Prostate gland (tissue), 2 donors: ENCODE results near the gene DNAH12. TPM values are rescaled to one million over a fixed set of nuclear protein-coding genes. Genes with fewer than 3 reads are reported as not detected.
"Not testable (repeated sequence)": the region's sequence is repeated elsewhere in the genome, so short reads cannot be mapped to it uniquely, and the experiment has no call there.

Experiments
- DNase-seq: peaks from one replicate; pipeline ENCODE4 v3.0.0-alpha.2; 2019; ENCODE audit warnings: low spot score
- H3K27ac ChIP-seq, 2 donors: fragments of 200-600 bp; sonication (generic); 2 replicates each; pipeline ENCODE4 v1.5.1; 2017 to 2019
- H3K27me3 ChIP-seq: fragments of 200-600 bp; sonication (generic); replicated peaks from 2 replicates; pipeline ENCODE4 v1.5.1; 2019; ENCODE audit not compliant: insufficient read depth
- H3K36me3 ChIP-seq, 2 donors: fragments of 200-600 bp; sonication (generic); 1 replicate in 1 of 2; 2 replicates in 1 of 2; pipeline versions ENCODE4 v1.5.1 to v1.8.1; 2017 to 2019
- H3K4me1 ChIP-seq: fragments of 200-600 bp; sonication (generic); replicated peaks from 2 replicates; pipeline ENCODE4 v1.5.1; 2019
- H3K4me3 ChIP-seq, 2 donors: fragments of 200-600 bp; sonication (generic); 2 replicates each; pipeline ENCODE4 v1.5.1; 2017 to 2019
- H3K9me3 ChIP-seq: fragments of 200-600 bp; sonication (generic); 2 replicates; pipeline ENCODE4 v1.5.1; 2017
- CTCF ChIP-seq, 4 experiments: fragments of 200-600 bp in 2 of 4; fragments of 450-650 bp in 2 of 4; sonication (generic) in 2 of 4; IDR thresholded peaks; 1 replicate in 3 of 4; 2 replicates in 1 of 4; pipeline ENCODE4 v1.5.1; 2016 to 2019; ENCODE audit warnings: antibody characterized with exemption in 4 of 4, mild to moderate bottlenecking in 2 of 4, moderate library complexity in 2 of 4
- POLR2A ChIP-seq: fragments of 450-650 bp; IDR thresholded peaks from one replicate; pipeline ENCODE4 v1.6.1; 2016; ENCODE audit warnings: antibody characterized with exemption, mild to moderate bottlenecking
- POLR2AphosphoS5 ChIP-seq: sonication (generic); formaldehyde crosslinking; IDR thresholded peaks from one replicate; pipeline ENCODE4 v1.6.1; 2017; ENCODE audit warnings: antibody characterized with exemption
- WGBS: methylation state at CpG from one replicate; pipeline ENCODE4 v1.1.5; 2018; 5-methylcytosine and 5-hydroxymethylcytosine counted together
- intact Hi-C: fragments of 100-400 bp; cut with DNase I; formaldehyde crosslinking; loops from one replicate; pipeline ENCODE4 v1.14.2; 2022
- total RNA-seq, 2 donors: library from RNA; depleted of rRNA; stranded (reverse); fragments of >200 nt; gene quantifications; one replicate each; pipeline ENCODE4 v1.1.0, GENCODE V29; 2016

The DNAH12 gene
- total RNA-seq, 2 donors from 2014 or later: 0.05 to 1.8 TPM

GRCh38 chr3:57484563-57484962 is 59.6 kb downstream of the DNAH12 start:
- no peak overlapping the region for H3K4me3 ChIP-seq
- no peaks in the 10 kb centered on the region for H3K4me1 ChIP-seq
- H3K27ac ChIP-seq: no peak overlapping the region
- TF ChIP-seq POLR2AphosphoS5 (no peak), CTCF (IDR thresholded peaks at IDR 0.05) (no peak), POLR2A (no peak)
- intact Hi-C loops: no loop called here
- no peaks in the 10 kb centered on the region for H3K36me3 ChIP-seq
- H3K9me3 ChIP-seq: no peaks in the 10 kb centered on the region
- 38% methylated on average over 1 of the region's 1 CpG for WGBS
- no peaks in the 10 kb centered on the region for H3K27me3 ChIP-seq
- DNase-seq: no peak

- 89% methylated on average over 13 of the region's 13 CpGs for WGBS
- H3K4me1 ChIP-seq, H3K27ac ChIP-seq, H3K9me3 ChIP-seq, H3K27me3 ChIP-seq, intact Hi-C loops, H3K36me3 ChIP-seq, H3K4me3 ChIP-seq, DNase-seq: not testable (repeated sequence)
These were observed 67.0 kb downstream of the DNAH12 start for GRCh38 chr3:57477193-57477592.

GRCh38 chr3:57464801-57465200 is 79.3 kb downstream of the DNAH12 start:
- H3K4me3 ChIP-seq: no peak overlapping the region
- no peak for DNase-seq
- no peaks in the 10 kb centered on the region for H3K36me3 ChIP-seq
- H3K27me3 ChIP-seq: no peaks in the 10 kb centered on the region
- no peaks in the 10 kb centered on the region for H3K9me3 ChIP-seq
- WGBS: 61% methylated on average over 4 of the region's 4 CpGs
- intact Hi-C loops: no loop called here
- no peaks in the 10 kb centered on the region for H3K4me1 ChIP-seq
- no peak for TF ChIP-seq CTCF (IDR thresholded peaks at IDR 0.05)
- TF ChIP-seq POLR2A: no peak
- TF ChIP-seq POLR2AphosphoS5: no peak
- no peak overlapping the region for H3K27ac ChIP-seq

GRCh38 chr3:57464011-57464410 is 80.1 kb downstream of the DNAH12 start:
- no peak overlapping the region for H3K4me3 ChIP-seq
- TF ChIP-seq CTCF (IDR thresholded peaks at IDR 0.05) (no peak), POLR2AphosphoS5 (no peak), POLR2A (no peak)
- no peaks in the 10 kb centered on the region for H3K27me3 ChIP-seq
- no peaks in the 10 kb centered on the region for H3K4me1 ChIP-seq
- H3K9me3 ChIP-seq: no peaks in the 10 kb centered on the region
- intact Hi-C loops: no loop called here
- no peak for DNase-seq
- H3K36me3 ChIP-seq: no peaks in the 10 kb centered on the region
- WGBS: 68% methylated on average over 3 of the region's 3 CpGs
- H3K27ac ChIP-seq: no peak overlapping the region

GRCh38 chr3:57451150-57451846 is 92.8 kb downstream of the DNAH12 start:
- TF ChIP-seq POLR2AphosphoS5 (no peak), POLR2A (no peak), CTCF (IDR thresholded peaks at IDR 0.05) (no peak)
- Histone ChIP-seq H3K9me3 (no peaks in the 10 kb centered on the region), H3K27ac (no peak overlapping the region), H3K27me3 (no peaks in the 10 kb centered on the region), H3K4me3 (no peak overlapping the region), H3K36me3 (no peaks in the 10 kb centered on the region), H3K4me1 (no peaks in the 10 kb centered on the region)
- intact Hi-C loops: no loop called here
- 66% methylated on average over 14 of the region's 14 CpGs for WGBS
- no peak for DNase-seq

- intact Hi-C loops: not testable (repeated sequence)
These were observed 94.8 kb downstream of the DNAH12 start for GRCh38 chr3:57449276-57449847.

GRCh38 chr3:57448489-57448888 is 95.7 kb downstream of the DNAH12 start:
- H3K27me3 ChIP-seq, intact Hi-C loops, H3K9me3 ChIP-seq, DNase-seq, H3K4me1 ChIP-seq, H3K36me3 ChIP-seq, H3K27ac ChIP-seq, H3K4me3 ChIP-seq: not testable (repeated sequence)
- WGBS: 71% methylated on average over 5 of the region's 5 CpGs

More at GRCh38 chr3:57449276-57449847, 94.8 kb downstream of the DNAH12 start:
- not testable (repeated sequence) for H3K27ac ChIP-seq, DNase-seq, H3K9me3 ChIP-seq, H3K36me3 ChIP-seq, H3K4me1 ChIP-seq, H3K27me3 ChIP-seq, H3K4me3 ChIP-seq
- WGBS: 94% methylated on average over 29 of the region's 33 CpGs
